Fibroblast of mammary gland (primary cell): Measurements from ENCODE around the gene LRRC8C.

Experiments used
- DNase-seq: peaks from one replicate; pipeline ENCODE4 v3.0.0-alpha.2; 2010; ENCODE audit warnings: low read depth
- H3K4me3 ChIP-seq: 2 replicates; pipeline ENCODE4 v1.5.1; 2011; ENCODE audit warnings: low read depth, mild to moderate bottlenecking, low read length, moderate library complexity; ENCODE audit not compliant: control insufficient read depth
- CTCF ChIP-seq: conservative IDR thresholded peaks from 2 replicates; pipeline ENCODE4 v1.5.1; 2011; ENCODE audit warnings: low read depth, low read length, inconsistent platforms; ENCODE audit not compliant: control insufficient read depth, insufficient read depth

The LRRC8C gene

GRCh38 chr1:89613928-89614327 lies 19.0 kb upstream of the LRRC8C start:
- H3K4me3 ChIP-seq = no peak overlapping the region
- TF ChIP-seq CTCF = no peak
- DNase-seq = no peak

- TF ChIP-seq CTCF = peak; percentile 38
- DNase-seq = no peak
- H3K4me3 ChIP-seq = no peak overlapping the region
These were observed 17.0 kb upstream of the LRRC8C start for GRCh38 chr1:89615676-89616598.

GRCh38 chr1:89616844-89617627 lies 15.9 kb upstream of the LRRC8C start:
- no peak overlapping the region for H3K4me3 ChIP-seq
- no peak for TF ChIP-seq CTCF
- DNase-seq = no peak

- DNase-seq = no peak
- no peak for TF ChIP-seq CTCF
- no peak overlapping the region for H3K4me3 ChIP-seq
These were observed 12.3 kb upstream of the LRRC8C start for GRCh38 chr1:89620664-89621063.

- peak; percentile 40 for TF ChIP-seq CTCF
- H3K4me3 ChIP-seq = no peak overlapping the region
- DNase-seq = peak; percentile 63
These were observed 10.0 kb upstream of the LRRC8C start for GRCh38 chr1:89622895-89623294.

- no peak for DNase-seq
- no peak for TF ChIP-seq CTCF
- H3K4me3 ChIP-seq = no peak overlapping the region
These were observed 8.6 kb upstream of the LRRC8C start for GRCh38 chr1:89624314-89624713.
